ENCODE data around the gene NCK2.
"Not testable (repeated sequence)": the region's sequence is repeated elsewhere in the genome, so short reads cannot be mapped to it uniquely, and the experiment has no call there.

Gene NCK2

DNA sequence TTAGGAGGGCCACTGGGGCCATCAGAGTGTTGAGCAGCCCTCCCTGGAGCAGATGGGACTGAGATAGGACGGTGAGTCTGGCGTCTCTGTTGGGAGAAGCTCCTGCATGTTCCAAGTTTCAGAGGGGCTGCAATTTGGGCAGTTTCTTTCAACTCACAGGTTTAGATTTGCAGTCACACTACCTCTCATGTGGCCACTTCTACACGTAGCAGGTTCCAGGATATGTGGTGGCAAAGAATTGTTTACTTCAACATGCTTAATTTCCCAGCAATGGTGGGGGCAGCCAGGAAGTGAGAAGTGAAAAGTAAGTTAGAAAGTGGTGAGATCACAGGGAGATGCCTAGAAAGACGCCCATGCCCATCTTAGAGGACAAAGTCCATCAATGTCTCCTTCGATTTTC lies 9.3 kb downstream of the NCK2 start:
- DNase-seq (ENCODE audit: low read depth in 2 of 2, low spot score in 1 of 2) = no peak

GRCh38 chr2:105754994-105755393 lies 10.3 kb downstream of the NCK2 start:
- no peak for DNase-seq (ENCODE audit: low read depth in 2 of 2, low spot score in 1 of 2)

DNA sequence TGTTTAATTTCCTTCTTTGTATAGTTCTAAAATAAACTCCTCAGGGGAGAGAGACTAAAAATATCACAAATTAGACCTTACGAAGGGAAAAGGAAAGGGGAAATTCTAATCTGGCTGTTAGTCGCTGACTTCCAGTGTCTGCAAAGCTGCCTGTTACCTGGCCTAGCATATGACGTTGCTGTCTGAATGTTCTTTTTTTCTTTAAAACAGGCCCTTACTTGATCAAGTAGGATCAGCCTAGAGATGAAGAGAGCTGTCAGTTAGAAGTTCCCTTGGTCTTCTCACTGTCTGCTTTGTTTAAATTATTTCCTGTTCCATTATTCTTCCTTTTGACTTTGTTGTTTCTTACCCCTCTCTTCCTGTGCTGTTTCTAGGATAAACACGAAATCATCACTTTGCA lies 11.2 kb downstream of the NCK2 start:
- no peak for DNase-seq (ENCODE audit: low read depth in 2 of 2, low spot score in 1 of 2)

DNA sequence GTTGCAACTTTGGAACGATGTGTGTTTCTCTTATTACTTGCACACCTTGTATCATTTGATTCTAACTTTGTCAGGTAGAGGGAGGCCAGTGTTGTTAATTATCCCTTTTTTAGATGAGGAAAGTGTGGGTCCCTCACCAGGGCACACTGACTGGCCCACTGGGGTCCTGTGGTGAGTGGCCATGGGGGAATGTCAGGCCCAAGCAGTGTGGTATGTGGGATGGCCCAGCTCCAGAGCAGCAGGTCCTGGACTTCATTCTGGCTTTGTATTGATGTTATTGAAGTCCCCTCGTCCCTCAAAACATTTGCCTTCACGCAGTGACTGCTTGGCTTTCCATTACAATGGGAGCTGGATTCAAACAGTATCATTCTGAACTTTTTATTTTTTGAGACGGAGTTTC lies 11.7 kb downstream of the NCK2 start:
- no peak for DNase-seq (ENCODE audit: low read depth in 2 of 2, low spot score in 1 of 2)

DNA sequence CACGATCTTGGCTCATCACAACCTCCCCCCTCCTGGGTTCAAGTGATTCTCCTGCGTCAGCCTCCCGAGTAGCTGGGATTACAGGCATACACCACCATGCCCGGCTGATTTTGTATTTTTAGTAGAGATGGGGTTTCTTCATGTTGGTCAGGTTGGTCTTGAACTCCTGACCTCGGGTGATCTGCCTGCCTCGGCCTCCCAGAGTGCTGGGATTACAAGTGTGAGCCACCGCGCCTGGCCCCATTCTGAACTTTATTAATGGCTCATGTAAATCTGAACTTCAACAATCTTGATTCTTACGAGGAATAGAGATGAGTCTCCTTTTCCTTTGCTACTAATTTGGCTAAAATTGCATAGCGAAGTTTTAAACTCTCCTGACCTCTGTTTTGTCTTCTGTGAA lies 12.2 kb downstream of the NCK2 start:
- not testable (repeated sequence) for DNase-seq (ENCODE audit: low read depth in 2 of 2, low spot score in 1 of 2)

- DNase-seq (ENCODE audit: low read depth in 2 of 2, low spot score in 1 of 2) = no peak
These were observed 12.7 kb downstream of the NCK2 start for GRCh38 chr2:105757433-105757832.

GRCh38 chr2:105760191-105760590 lies 15.5 kb downstream of the NCK2 start:
- DNase-seq (ENCODE audit: low read depth in 2 of 2, low spot score in 1 of 2) = no peak

DNA sequence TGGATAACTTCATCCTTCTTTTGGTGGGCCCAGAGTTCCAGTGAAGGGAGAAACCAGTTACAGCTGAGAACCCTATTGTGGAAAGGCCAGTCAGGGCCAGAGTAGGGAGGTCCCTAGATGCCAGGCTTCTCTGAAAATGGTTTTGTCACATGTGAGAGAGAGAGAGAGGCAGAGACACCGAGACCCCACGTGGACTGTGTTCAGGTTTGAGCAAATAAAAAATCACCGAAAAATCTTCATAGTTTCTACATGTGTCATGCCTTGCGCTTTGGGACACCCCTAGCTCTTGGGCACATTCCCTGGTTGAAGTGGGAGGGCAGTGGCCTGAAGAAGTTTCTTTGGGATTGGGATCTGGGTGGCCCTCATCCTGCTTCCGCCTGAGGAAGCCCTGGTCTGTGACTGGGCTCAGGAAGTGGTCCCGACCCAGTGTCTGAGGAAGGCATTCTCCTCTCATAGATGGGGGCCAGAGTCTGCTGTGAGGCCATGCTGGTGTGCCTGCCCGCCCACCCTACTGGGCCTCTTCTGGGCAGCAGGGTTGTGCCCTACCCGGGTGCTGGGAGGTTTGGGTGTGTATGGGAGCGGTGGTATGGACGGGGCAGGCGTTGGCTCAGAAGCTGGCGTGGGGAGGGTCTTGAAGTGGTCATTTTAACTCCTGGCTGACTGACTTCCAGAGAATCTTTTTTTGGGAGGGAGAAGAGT lies 16.1 kb downstream of the NCK2 start:
- no peak for DNase-seq (ENCODE audit: low read depth in 2 of 2, low spot score in 1 of 2)

GRCh38 chr2:105761931-105762515 lies 17.3 kb downstream of the NCK2 start:
- no peak for DNase-seq (ENCODE audit: low read depth in 2 of 2, low spot score in 1 of 2)

DNA sequence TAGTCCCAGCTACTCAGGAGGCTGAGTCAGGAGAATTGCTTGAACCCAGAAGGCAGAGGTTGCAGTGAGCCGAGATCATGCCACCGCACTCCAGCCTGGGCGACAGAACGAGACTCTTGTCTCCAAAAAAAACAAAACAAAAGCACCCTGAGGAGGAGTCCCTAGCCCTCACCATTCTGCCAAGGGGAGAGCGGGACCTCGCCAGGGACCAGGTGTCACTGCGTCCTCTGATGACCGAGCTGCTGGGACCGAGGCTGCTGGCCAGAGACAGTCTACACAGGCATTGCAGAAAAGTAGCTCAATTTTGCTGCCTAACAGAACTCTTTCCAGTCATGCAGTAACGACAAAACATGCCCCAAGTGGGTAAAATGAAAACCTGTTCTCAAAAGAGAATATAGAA lies 18.4 kb downstream of the NCK2 start:
- no peak for DNase-seq (ENCODE audit: low read depth in 2 of 2, low spot score in 1 of 2)

GRCh38 chr2:105764059-105764458 lies 19.3 kb downstream of the NCK2 start:
- no peak for DNase-seq (ENCODE audit: low read depth in 2 of 2, low spot score in 1 of 2)

DNA sequence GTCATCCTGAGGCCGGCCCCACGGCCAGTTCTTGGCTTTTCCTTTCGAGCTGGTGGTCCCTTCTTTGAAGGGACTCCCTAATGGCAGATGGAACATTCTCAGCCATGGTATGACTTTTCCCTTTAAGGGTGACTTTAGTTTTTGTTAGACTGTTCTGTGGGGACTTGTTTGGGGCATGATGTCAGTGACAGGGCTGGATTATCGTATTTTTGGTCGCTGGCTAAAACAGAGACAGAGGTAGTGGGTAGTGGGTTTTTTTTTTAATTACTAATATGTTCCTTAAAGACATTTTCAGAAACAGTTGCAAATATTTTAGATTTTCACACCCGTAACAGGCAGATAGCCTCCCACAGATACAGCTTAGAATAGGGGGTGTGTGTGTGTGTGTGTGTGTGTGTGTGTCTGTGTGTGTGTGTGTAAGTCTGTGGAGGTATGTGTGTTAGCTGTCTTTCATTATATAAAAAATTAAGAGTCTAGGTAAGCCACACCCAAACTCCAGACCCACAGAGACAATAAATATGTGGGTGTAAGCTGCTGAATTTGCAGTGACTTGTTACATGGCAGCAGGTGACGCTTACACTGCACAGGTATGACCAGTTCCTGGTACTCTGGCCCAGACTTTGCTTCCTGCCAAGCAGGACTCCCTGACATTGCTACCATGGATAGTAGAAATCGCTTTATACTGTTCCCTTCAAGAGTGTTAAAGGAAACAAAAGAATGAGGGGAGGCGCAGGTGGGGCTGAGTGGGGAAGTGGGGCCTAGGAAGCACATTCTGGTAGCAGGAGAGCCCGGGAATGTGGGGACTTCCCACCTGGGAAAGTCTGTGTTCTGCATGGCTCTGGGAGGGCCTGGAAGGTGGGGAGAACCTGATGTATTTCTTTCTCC lies 20.9 kb downstream of the NCK2 start:
- no peak for DNase-seq (ENCODE audit: low read depth in 2 of 2, low spot score in 1 of 2)

DNA sequence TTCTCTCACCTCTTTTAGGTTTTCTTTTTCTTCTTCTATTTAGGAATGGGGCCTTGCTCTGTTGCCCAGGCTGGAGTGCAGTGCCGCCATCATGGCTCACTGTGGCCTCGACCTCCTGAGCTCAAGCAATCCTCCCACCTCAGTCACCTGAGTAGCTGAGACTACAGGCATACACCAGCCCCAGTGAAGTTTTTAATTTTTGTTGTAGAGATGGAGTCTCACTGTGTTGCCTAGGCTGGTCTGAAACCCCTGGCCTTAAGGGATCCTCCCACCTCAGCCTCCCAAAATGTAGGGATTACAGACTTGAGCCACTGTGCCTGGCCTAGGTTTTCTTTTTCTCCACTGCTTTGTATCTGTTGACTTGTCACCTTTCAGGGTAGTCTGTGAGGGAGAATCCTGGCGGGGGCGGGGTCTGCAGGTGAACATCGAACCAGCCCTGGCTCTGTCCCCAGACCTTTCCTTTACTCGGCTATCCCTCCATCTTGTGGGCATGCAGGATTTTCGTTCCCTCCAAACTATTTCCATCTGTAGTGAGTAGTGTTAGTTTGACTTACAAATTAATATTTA lies 21.7 kb downstream of the NCK2 start:
- no peak for DNase-seq (ENCODE audit: low read depth in 2 of 2, low spot score in 1 of 2)

DNA sequence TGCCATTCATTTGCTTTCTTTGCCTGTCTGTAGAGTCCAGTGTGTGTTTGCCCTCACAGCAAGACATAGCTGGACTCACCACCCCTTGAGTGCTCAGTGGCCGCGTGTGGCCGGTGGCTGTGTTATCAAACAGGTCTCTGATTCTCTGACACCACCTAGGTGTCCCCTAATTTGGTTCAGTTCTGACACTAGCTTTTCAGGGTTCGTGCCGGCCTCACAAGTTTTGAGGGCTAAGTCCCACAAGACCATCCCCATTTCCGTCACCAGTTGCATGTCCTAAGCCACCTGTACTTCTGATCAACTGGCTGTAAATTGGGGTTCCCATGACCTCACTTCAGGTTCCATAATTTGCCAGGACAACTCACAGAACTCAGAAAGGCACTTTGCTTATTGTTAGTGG lies 23.5 kb downstream of the NCK2 start:
- no peak for DNase-seq (ENCODE audit: low read depth in 2 of 2, low spot score in 1 of 2)

- no peak for DNase-seq (ENCODE audit: low read depth in 2 of 2, low spot score in 1 of 2)
These were observed 24.3 kb downstream of the NCK2 start for GRCh38 chr2:105768961-105769452.

GRCh38 chr2:105769504-105769903 lies 24.8 kb downstream of the NCK2 start:
- no peak for DNase-seq (ENCODE audit: low read depth in 2 of 2, low spot score in 1 of 2)

DNA sequence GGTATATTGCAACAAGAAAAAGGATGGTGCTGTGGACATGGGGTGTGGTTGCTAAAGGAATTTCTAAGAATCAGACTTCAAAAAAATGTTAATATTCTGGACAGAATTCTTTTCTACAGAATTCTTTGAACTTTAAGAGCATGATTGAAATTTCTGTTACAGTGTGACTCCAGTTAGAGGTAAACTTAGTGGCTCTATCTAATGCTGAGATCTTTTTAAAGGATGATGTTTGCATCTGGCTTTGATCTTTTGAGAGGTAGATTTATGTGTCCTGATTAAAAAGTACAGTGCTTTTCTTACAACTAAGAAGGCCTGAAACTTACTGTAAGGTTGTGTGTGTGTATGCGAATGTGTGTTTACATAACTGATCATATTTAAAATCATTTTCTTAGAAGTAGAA lies 25.4 kb downstream of the NCK2 start:
- DNase-seq (ENCODE audit: low read depth in 2 of 2, low spot score in 1 of 2) = no peak

GRCh38 chr2:105771291-105771690 lies 26.6 kb downstream of the NCK2 start:
- DNase-seq (ENCODE audit: low read depth in 2 of 2, low spot score in 1 of 2) = not testable (repeated sequence)

DNA sequence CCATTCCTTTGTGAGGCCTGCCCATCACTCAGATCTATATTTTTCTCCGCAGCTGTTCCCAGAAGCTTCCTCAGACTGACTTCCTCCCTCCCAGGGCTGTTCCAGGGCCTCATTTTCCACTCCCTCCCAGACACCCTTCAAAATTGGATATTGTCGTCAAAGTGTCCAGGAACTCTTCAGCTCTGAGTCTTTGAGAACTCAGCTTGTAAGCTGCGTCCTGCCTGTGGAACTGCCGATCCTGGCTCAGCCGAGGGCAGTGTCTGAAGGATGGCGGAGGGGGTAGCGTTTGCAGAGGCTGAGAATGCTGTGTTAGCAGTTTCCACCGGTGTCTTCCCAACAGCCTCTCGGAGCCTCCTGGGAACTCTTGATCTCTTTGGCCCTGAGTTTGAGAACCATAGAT lies 27.1 kb downstream of the NCK2 start:
- DNase-seq (ENCODE audit: low read depth in 2 of 2, low spot score in 1 of 2) = no peak

DNA sequence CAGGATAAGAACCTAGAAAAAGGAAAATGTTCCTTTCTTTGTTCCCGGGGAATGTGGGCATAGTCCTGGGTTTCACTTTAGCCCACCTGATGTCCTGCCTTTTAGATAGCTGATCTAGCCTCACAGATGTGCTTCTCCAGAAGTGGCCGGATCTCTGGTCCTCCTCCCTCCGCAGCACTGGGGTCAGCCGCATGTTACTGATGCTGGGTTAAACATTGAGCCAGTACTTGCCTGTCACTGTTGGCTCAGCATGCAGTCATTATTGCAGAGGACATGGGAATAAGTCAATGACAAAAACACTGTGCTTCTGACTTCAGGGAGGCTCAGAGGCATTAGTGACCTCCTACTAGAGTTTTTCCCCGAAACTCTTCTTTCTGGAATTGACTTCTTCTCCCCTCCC lies 27.6 kb downstream of the NCK2 start:
- no peak for DNase-seq (ENCODE audit: low read depth in 2 of 2, low spot score in 1 of 2)

DNA sequence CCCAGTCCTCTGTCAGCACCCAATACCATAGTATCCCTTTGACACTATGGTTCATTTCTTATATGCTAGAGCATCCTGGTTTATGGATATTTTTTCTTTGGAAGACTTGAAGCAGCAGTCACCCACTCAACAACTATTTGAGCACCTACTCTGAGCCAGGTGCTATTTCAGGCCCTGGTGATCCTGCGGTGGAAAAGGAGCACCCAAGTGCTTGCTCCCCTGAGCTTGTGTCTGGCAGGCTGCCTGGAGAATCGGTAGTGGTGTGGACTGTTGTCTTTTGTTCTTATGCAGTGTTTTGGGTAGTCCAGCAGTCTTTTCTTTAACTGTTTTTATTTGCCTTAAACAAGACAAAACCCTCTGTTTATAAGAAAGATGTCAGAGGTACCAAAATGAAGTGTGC lies 28.9 kb downstream of the NCK2 start:
- DNase-seq (ENCODE audit: low read depth in 2 of 2, low spot score in 1 of 2) = no peak
